Dedifferentiated amniotic fluid mesenchymal stem cell (primary cell): ENCODE data around the gene ATF7IP2.
"Not testable (repeated sequence)": the region's sequence is repeated elsewhere in the genome, so short reads cannot be mapped to it uniquely, and the experiment has no call there.

Experiments
- DNase-seq: peaks from one replicate; pipeline ENCODE4 v3.0.0-alpha.2; 2016; ENCODE audit errors: extremely low spot score

ATF7IP2 gene

GRCh38 chr16:10452208-10453158 lies 66.6 kb downstream of the ATF7IP2 start:
- not testable (repeated sequence) for DNase-seq

- no peak for DNase-seq
Measured at GRCh38 chr16:10453159-10453510, 67.3 kb downstream of the ATF7IP2 start.

GRCh38 chr16:10465821-10466220 lies 80.0 kb downstream of the ATF7IP2 start:
- no peak for DNase-seq

- no peak for DNase-seq
Measured at GRCh38 chr16:10466313-10466712, 80.5 kb downstream of the ATF7IP2 start.

- DNase-seq = no peak
Measured at GRCh38 chr16:10466861-10467260, 81.0 kb downstream of the ATF7IP2 start.

- DNase-seq = not testable (repeated sequence)
Measured at GRCh38 chr16:10476636-10477035, 90.8 kb downstream of the ATF7IP2 start.

GRCh38 chr16:10480151-10480550 lies 94.3 kb downstream of the ATF7IP2 start:
- DNase-seq = no peak

GRCh38 chr16:10485159-10485558 lies 99.3 kb downstream of the ATF7IP2 start:
- no peak for DNase-seq

GRCh38 chr16:10485698-10486382 lies 100.0 kb downstream of the ATF7IP2 start:
- DNase-seq = no peak

- DNase-seq = no peak
Measured at GRCh38 chr16:10490141-10490540, 104.3 kb downstream of the ATF7IP2 start.

GRCh38 chr16:10493276-10493675 lies 107.4 kb downstream of the ATF7IP2 start:
- DNase-seq = no peak

GRCh38 chr16:10494343-10495030 lies 108.6 kb downstream of the ATF7IP2 start:
- no peak for DNase-seq

GRCh38 chr16:10495031-10495345 lies 109.1 kb downstream of the ATF7IP2 start:
- DNase-seq = no peak

GRCh38 chr16:10497132-10498101 lies 111.6 kb downstream of the ATF7IP2 start:
- no peak for DNase-seq

GRCh38 chr16:10500582-10500981 lies 114.7 kb downstream of the ATF7IP2 start:
- no peak for DNase-seq

- DNase-seq = no peak
Measured at GRCh38 chr16:10501016-10501607, 115.3 kb downstream of the ATF7IP2 start.

GRCh38 chr16:10502776-10503175 lies 116.9 kb downstream of the ATF7IP2 start:
- no peak for DNase-seq

- DNase-seq = no peak
Measured at GRCh38 chr16:10504404-10504885, 118.6 kb downstream of the ATF7IP2 start.

- DNase-seq = not testable (repeated sequence)
Measured at GRCh38 chr16:10505286-10505685, 119.4 kb downstream of the ATF7IP2 start.

GRCh38 chr16:10509534-10510025 lies 123.7 kb downstream of the ATF7IP2 start:
- DNase-seq = peak; percentile 69

- no peak for DNase-seq
Measured at GRCh38 chr16:10510279-10510678, 124.4 kb downstream of the ATF7IP2 start.
